GM18951 (cell line): Measurements from ENCODE around the gene CNPY1.

Source experiments
- POLR2A ChIP-seq: IDR thresholded peaks from 4 replicates; pipeline ENCODE4 v1.6.1; 2011; ENCODE audit warnings: mild to moderate bottlenecking; ENCODE audit not compliant: insufficient read length, insufficient read depth; ENCODE audit errors: extremely low read depth
- in situ Hi-C: fragments of 300-500 bp; cut with MboI; formaldehyde crosslinking; loops from one replicate; pipeline ENCODE4 v1.12.0; 2022; ENCODE audit warnings: low sequenced_read_pairs, mixed read lengths, inconsistent platforms; ENCODE audit not compliant: unreplicated experiment

CNPY1 gene

DNA sequence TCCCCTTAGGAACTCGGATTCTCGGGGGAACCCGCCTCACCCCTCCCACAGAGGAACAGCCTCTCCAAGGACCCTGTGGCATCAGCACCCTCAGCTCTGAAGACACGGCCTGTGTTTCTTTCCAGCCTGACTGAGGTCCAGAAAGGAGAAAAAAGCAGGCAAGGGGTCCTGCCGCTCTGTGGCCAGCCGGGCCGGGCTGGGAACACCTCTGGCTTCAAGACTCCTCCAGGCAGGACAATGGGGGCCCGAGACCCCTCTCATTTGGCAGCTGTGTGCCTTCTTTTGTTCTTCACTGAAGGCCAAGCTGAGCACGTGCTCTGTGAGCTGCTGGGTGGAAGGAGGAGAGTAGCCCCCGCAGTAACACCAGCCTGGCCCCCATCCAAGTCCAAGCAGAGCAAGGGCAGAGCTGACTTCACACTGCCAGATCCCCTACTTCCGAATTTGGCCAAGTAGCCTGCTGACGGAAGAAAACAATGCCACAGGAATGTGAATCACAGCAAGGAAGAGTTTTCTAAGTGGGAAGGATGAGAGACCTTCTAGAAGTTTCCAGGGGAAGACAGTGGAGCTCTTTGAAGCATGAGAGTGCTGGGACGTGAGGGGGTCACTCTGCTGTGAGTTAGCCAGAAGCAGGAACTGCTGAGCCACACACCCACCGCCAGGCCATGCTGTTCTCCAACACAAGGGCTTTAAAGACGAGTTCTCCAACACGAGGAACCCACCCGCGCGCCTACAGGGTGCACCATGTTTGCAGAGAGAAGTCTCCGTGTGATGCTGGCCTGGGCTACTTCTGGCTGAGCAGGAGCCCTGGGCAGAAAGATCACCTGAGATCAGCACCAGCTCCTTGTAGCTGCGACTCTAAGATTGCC, 3.1 kb downstream of the CNPY1 start:
- in situ Hi-C loops, result no loop called here
- no peak for TF ChIP-seq POLR2A

DNA sequence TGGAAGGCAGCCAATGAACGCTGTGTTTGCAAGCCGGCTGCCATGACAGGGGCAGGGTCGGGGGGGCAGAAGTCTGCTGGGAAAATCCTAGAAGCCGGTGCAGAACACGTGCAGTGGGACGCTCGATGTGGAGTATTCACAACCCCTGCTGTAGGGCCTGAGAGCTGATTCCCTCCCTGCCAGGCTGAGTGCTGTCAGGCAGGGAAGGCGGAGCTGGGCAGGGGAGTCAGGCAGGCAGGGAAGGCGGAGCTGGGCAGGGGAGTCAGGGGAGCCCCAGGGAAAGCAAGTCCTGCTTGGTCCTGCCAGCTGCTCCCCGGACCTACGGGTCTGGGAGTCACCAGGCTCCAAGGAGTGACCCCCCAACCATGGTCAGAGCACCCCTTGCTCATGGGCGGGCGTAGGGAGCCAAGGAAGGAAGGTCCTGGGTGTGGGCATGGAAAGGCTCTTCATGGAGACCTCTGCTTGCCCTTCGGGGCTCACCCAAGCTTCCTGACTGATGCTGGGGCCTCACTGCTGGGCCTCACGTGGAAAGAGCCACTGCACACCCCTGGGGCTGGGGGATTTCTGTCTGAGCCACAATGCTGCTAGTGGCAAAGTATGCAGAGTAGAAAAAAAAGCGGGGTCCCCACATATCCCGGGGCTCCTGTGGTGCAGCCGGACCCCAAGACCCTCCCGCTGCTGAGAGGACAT, 4.2 kb downstream of the CNPY1 start:
- no peak for TF ChIP-seq POLR2A
- in situ Hi-C loops, result no loop called here

DNA sequence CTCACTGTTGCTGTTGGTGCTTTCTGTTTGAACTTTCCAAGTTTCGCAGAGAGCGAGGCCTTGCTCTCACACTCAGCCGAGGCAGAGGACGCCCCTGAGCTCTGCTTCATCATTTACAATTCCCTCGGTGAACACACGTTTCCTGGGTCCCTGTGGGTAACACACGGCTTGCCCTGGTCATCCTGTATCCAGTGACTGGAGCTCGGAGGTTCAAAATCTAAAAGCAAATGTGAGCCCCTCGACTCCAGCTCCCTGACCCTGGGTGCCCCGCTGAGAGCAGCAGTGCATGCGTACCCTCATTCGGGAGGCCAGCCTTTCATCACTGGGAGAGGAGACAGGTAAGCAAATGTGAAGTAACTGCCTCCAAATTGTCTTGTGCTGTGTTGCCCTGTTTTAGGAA, 5.8 kb downstream of the CNPY1 start:
- TF ChIP-seq POLR2A, result no peak
- in situ Hi-C loops, result no loop called here

DNA sequence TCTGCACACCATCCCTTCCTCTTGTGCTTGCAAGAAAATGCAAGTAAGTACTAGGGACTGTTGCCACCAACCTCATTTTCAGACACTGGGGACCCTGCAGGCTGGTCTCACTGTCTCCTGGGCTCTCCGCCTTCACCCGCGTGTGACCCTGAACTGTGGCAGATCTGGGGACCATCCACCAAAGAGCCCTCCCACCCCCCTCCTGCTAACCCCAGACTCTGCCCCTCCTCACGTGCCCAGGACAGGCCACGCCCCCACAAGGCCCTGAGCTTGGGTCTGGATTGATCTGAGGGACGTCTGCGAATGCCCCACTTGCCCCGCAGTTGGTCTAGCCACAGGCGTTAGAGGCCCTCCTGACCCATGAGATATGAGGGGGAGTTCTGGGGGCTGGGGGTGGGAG, 8.1 kb downstream of the CNPY1 start:
- in situ Hi-C loops, result no loop called here
- no peak for TF ChIP-seq POLR2A

GRCh38 chr7:155536451-155536850, 9.9 kb downstream of the CNPY1 start:
- TF ChIP-seq POLR2A, result no peak
- in situ Hi-C loops, result no loop called here

DNA sequence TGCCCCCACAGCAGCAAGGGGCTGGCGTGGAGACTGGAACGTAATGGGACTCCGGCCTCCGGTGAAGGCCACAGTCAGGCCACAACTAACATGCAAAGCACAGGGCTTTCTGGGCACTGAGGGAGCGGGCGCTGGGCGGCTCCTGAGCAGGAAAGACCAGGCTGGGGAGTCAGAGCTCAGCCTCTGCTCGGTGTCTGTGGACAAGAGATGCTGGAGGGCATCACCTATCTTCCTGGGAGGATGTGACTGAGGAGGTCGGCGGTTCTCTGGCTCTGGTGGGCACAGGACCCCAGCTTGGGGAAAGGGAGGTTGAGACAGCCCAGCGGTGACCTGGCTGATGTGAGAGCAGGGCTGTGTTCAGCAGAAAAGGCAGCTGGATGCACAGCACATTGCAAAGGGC, 11.7 kb downstream of the CNPY1 start:
- TF ChIP-seq POLR2A, result no peak

DNA sequence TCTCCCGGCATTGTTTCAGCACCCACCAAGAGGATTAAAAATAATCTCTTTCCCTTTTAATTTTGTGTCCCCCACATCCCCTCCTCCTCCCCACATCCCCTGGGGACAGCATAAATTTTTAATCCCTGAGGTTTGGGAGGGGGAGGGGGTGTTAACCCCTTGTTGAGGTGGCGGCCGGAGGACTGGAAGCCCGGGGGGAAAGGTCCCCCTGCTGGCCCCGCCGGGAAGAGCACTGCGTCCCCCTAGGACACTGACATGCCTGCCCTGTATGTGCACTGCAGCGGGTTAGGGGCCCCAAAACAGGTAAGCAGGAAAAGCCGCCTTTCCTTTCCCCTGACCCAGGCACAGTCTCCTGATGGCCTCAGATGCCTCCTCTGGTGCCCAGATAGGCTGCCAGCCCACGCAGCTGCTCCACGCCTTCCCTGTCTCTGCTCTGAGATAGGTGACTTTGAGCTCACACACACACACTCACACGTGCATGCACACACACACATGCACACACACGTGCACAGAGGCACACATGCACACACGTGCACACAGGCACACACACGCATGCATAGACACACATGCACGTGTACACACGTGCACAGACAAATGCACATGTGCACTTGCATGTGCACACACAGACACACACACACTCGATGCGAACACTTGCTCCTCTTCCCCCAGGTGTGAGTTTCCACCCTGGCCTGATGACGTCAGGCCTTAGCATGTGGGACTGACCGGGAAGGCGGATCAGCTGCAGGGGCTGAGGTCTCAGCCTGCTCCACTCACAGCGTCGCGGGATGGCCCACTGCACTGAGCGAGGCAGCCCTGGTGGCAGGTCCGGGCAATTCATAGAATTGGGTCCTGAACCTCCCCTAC, 12.3 kb downstream of the CNPY1 start:
- in situ Hi-C loops, result no loop called here
- no peak for TF ChIP-seq POLR2A

More for the DNA sequence above, 11.7 kb downstream of the CNPY1 start:
- in situ Hi-C loops, result no loop called here

DNA sequence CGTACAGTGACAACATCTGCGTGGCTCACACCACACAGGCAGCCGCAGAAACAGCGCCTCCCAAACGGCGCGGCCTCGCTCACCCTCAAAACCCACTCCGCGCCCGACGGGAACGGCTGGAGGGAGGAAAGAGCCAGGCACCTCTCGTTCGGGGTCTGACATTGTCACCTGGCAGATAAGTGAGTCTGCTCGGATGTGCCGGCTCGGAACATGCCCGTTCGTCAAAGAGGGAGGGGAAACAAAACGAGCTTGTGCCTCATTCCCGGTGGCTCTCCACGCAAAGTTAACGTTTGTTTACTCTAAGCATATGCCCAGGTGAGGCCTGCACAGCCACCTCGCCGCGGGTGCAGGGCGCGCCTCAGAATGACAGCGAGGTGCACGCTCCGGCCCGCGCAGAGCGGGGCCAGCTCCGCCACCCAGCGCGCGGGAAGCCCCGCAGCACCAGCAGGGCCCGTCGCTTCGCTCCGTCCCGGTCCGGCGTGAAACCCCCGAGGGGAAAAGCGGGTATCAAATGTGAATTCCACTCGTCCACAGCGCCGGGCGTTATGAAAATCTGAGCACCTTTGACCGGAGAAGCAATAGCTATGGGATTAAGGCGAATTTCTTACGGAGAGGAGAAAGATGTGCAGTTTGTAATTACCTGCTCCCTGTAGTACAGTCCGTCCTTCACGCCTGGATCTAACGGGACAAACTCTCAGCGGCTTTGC, 13.1 kb downstream of the CNPY1 start:
- no peak for TF ChIP-seq POLR2A
- in situ Hi-C loops, result no loop called here

- no peak for TF ChIP-seq POLR2A
- in situ Hi-C loops, result no loop called here
Observed at GRCh38 chr7:155532792-155533119, 13.6 kb downstream of the CNPY1 start.

GRCh38 chr7:155531681-155532080, 14.7 kb downstream of the CNPY1 start:
- in situ Hi-C loops, result no loop called here
- no peak for TF ChIP-seq POLR2A

GRCh38 chr7:155530601-155531000, 15.8 kb downstream of the CNPY1 start:
- no peak for TF ChIP-seq POLR2A
- in situ Hi-C loops, result no loop called here

- in situ Hi-C loops, result no loop called here
- TF ChIP-seq POLR2A, result no peak
Observed at GRCh38 chr7:155529845-155530244, 16.5 kb downstream of the CNPY1 start.

GRCh38 chr7:155529346-155529745, 17.0 kb downstream of the CNPY1 start:
- TF ChIP-seq POLR2A, result no peak
- in situ Hi-C loops, result no loop called here
